Astrocyte of the hippocampus (primary cell): ENCODE data around the gene RIT1.

Experiments
- DNase-seq: peaks from one replicate; pipeline ENCODE4 v3.0.0; 2011; ENCODE audit warnings: low read depth, low spot score

Gene RIT1

DNA sequence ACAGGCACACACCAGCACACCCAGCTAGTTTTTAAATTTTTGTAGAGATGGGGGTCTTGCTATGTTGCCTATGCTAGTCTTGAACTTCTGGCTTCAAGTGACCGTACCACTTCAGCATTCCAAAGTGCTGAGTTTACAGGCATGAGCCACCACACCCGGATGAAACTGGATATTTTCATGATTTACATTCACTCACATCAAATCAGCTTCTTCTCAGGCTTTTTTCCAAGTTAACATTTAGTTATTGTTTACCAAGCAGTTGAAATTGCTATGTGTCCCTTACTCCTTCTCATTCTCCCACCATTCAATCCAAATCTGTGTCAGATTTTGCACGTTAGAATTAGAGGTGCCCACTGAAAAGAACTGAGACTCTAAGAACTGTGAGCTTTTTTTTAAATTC, 18.4 kb downstream of the RIT1 start:
- DNase-seq, result peak; percentile 74

DNA sequence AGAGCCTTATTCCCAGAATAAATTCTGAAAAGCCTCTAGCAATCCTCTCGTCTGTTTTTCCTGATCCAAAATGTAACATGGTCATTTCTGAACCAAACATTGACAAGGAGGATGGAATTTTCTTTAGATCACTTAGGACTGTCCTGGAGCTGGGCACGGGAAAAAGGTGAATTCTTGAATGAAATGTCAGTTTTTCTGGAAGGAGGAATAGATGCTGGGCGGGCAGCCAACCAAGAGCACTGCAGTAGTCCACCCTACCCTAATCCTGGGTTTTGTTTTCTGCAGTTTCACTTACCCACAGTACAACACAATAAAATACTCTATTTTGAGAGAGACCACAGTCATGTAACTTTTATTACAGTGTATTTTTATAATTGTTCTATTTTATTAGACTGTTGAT, 20.9 kb downstream of the RIT1 start:
- DNase-seq, result no peak

DNA sequence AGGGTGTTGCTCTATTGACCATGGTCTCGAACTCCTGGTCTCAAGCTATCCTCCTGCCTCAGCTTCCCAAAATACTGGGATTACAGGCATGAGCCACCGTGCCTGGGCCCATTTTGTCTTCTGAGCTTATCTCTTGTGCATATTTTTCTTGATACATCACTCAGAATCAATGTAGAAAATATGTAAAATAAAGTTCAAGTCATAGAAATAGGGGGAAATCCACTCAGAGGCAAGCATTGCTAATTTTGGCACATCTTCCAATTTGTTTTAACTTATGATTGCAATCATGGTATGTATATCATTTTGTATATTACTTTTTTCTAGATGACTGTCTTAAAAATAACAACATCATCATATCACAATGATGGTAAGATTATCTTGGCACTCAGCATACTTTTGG, 21.6 kb downstream of the RIT1 start:
- no peak for DNase-seq

DNA sequence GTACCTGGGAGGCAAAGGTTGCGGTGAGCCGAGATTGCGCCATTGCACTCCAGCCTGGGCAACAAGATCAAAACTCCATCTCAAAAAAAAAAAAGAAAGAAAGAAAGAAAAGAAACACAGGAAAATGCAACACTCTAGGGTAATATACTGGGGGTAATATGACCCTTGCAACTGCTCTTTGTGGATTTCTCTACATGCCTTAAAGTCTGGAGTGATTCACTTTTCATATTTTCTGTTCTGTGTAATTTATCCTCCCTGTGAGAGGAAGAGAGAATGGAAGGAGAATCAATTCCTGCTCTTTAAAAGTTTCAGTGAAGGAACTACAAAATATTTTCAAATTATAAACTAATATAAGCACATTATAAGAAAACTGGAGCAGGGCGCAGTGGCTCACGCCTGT, 22.7 kb downstream of the RIT1 start:
- no peak for DNase-seq

DNA sequence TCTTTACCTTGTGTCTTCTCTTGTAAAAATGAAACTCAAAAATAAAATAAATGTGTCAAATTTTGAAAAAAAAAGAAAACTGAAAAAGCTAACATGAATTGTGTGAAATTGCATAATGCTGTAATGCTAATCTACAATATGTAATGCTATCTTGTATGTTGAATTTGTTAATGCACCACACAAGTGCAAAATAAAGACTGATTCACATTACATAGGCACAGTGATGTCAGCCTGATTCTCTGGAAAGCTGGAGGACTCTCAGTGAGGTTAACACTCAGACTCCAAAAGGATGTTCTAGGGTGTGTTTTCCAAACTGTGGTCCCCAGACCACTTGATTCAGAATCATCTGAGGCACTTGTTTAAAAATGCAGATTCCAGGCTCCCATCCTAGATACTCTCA, 26.2 kb downstream of the RIT1 start:
- no peak for DNase-seq

DNA sequence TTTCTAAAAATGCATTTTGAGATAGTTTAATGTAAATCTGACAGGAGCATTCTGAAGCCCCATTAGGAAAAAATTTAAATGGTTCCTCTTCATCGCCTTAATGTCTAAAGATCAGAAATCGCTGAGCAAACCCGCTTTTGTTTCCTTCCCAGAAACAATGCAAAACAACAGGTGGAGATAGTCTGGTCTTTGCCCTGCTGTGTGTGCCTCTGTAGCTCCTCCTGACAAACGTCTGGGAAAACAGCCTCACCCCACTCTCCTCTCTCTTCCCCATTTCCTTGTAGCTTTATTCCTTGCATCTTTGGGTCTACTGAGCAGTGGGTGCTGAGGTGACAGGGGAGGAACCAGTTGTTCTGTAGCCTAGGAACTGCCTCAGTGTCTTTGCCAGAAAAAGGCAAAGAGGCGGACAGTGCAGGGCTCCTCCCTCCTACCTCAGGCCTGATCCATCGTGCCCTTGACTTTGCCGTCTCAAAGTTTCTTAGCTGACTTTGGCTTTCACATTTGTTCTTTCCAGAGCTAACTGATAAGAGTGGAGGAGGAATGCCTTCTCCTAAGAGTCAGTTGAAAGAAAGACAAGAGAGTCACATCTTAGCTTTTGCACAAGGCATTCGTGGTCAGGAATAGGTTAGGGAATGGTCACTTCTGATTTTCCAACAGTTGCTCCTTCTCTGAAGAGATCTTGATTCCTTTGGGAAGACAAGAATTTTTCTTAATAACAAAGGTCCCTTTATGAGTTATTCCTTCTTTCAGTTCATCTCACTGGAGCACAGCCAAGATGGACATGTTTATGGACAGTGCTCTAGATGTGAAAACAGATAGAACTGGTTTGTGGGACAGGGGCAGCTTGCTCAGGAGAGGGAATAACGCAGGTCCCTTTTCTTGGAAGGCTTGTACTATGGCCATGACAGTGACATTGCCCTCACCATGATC, 26.9 kb downstream of the RIT1 start:
- no peak for DNase-seq

GRCh38 chr1:155882766-155883165, 28.4 kb downstream of the RIT1 start:
- no peak for DNase-seq

DNA sequence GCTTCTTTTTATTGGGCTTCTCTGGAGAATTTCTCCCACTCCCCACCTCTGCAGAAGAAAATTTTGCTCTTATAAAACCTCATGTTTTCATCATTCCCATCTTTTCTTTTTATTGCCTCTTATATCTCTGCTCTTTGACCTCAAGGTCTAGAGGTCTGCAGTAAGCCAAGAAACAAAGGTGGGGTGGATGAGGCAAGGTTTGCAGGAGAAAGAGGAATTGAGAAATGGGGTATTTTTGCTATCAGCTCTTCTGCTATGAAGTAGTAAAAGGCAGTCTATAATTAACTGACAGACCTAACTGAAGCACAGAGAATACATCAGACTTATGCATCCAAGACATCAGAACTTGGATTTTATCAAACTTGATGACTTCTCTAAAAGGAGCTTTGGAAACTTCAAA, 28.9 kb downstream of the RIT1 start:
- DNase-seq, result no peak

- no peak for DNase-seq
Observed at GRCh38 chr1:155880950-155881349, 30.2 kb downstream of the RIT1 start.

DNA sequence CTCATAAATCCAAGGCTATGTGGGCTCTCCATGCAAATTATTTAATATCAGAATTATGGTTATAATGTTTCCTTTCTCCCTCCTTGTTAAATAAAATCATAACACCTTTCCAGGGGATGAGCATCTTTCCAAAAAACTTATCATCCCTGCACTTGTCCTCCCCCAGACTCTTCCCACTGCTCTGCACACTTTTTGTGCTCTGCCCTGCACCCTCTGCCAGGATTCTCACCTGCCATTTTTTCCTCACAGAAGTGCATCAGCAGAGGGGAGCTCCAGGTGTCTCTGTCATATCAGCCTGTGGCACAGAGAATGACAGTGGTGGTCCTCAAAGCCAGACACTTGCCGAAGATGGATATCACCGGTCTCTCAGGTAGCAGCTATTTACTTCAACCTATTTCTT, 30.9 kb downstream of the RIT1 start:
- DNase-seq, result no peak

DNA sequence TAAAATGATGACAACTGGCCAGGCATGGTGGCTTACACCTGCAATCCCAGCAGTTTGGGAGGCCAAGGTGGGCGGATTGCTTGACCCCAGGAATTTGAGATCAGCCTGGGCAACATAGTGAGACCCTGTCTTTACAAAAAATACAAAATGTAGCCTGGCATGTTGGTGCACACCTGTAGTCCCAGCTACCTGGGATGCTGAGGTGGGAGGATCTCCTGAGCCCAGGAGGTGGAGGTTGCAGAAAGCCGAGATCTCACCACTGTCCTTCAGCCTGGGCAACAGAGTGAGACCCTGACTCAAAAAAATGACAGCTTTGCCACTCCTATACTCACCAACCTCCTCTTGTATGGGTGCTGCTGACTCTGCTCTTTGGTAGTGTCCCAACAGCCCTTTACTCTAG, 33.2 kb downstream of the RIT1 start:
- DNase-seq, result no peak

DNA sequence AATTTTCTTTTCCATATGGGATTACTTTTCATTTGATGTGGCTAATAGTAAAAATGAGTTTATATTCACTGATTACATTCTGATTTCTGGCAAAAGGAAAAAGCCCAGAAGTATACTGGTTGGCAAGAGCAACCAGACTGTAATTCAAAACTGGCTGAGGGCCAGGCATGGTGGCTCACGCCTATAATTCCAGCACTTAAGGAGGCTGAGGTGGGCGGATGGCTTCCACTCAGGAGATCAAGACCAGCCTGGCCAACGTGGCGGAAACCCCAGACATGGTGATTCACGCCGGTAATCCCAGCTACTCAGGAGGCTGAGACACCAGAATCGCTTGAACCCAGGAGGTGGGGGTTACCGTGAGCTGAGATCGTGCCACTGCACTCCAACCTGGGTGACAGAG, 37.3 kb downstream of the RIT1 start:
- peak; percentile 86 for DNase-seq

DNA sequence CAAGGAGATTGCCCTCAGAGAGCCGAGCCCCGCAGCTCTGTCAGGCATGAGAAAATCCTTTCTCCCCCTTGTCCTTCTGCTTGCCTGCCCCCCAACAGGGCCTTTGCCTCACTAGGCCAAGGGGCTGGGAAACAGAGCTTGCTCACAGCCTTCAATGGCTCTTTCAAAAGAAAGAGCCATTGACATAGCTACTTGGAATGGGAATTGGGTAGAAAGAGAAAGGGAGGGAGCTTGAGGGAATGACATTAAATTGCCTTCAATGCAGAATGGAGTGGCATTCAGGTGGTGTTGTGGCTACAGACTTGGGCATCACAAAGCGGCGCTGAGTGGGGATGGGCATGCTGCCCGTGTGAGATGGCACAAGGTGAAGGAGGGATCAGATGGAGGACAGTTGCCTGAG, 38.6 kb downstream of the RIT1 start:
- no peak for DNase-seq

DNA sequence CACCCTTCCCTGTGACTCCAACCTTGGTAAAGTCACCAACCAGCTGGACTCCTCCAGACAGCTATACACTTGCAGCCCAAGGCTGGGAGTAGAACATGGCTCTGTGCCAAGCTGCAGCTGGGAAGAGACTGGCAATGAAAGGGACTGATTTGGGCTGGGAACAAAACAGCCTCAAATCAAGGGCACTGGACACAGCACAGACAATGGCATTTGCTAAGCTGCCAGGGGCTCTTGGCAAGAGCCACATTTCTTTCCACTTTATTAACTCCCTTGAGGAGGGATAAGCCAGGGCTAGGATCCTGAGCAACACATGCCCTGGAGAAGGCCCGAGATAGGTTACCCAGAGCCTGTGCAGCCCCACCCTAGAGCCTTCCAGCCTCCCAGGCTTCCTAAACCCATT, 39.8 kb downstream of the RIT1 start:
- peak; percentile 82 for DNase-seq

DNA sequence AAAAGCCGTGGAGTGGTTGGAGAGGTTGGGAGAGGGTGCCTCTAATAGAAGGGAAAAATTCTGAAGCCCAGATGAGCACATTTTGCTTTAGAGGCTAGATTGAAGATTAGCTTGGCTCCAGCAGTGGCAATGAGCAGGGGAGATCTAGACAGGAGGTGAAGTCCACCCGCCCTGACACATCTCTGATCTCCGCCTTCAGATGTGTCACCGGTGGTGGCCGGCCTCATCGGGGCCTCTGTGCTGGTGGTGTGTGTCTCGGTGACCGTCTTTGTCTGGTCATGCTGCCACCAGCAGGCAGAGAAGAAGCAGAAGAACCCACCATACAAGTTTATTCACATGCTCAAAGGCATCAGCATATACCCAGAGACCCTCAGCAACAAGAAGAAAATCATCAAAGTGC, 43.4 kb downstream of the RIT1 start:
- DNase-seq, result no peak

- DNase-seq, result no peak
Observed at GRCh38 chr1:155864393-155864792, 46.8 kb downstream of the RIT1 start.

GRCh38 chr1:155861896-155862295, 49.3 kb downstream of the RIT1 start:
- peak; percentile 18 for DNase-seq

GRCh38 chr1:155860970-155861510, 50.1 kb downstream of the RIT1 start:
- DNase-seq, result peak; percentile 29

DNA sequence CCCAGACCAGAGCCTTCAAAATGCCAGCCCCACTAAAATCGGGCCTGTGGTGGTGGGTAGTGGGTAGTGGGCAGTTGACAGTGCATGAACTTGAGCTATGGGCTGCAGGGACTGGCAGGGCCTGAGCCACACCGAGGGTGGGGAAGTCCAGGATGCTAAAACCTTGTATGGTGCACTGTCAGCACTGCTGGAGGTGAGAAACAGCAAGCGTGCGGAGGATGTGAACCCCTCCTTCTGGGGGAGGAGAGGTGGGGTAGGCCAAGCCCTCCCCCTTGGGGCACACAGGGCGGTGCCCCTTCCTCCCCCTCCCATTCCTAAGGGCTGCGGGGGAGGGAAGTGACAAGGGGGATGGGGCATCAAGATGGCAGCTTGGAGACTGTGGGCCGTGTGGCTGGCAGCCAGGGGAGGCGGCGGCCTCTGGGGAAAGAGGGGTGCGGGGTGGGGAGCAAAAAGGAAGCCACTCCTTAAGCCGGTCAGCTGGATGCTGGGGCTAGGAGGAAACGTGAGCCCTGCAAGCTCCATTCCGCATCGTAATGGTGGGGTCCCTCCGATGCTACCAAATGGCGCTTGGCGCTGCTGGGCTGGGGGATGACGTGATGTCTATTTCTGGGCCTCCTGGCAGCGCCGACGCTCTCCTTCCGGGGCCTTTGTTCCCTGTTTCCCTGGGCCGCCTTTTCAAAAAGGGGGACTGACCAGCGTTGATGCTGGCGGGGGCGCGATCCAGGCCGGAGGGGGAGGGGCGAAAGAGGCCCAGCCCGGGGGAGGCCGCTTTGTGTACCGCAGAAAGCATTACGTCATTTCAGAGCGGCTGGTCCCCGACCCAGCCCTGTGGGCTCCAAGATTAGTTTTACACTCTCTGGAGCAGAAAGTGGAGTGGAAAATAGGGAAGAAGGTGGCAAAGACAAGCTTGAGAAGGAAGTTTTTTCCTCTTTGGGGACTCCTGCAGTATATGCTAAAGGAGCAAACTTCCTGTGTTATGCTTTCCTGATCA, 51.0 kb downstream of the RIT1 start:
- peak; percentile 97 for DNase-seq

GRCh38 chr1:155859234-155859829, 51.8 kb downstream of the RIT1 start, which contains the start of gene SYT11:
SYT11 (plus strand) TSS chr1:155859567; CDS start chr1:155859762, 195 bp downstream.
- peak; percentile 98 for DNase-seq

GRCh38 chr1:155858800-155859233, 52.3 kb downstream of the RIT1 start:
- no peak for DNase-seq
